Pancreas (tissue), 10 donors: ENCODE data around the gene ANKRD17. TPM values are rescaled to one million over a fixed set of nuclear protein-coding genes. Genes with fewer than 3 reads are reported as not detected.

Source experiments
- ATAC-seq, 4 donors: fragments of 200-7000 bp; cut with Tn5 transposase; one replicate each; pipeline versions ENCODE4 v1.8.0 to v1.9.1; 2020; ENCODE audit warnings: mild to moderate bottlenecking in 4 of 4, moderate library complexity in 4 of 4
- DNase-seq, 6 donors: peaks; one replicate each; pipeline ENCODE4 v3.0.0-alpha.2; 2020
- FAIRE-seq: peaks from 2 replicates; lab custom pipeline; 2012; peaks lifted over from hg19 to GRCh38; lab: Jason Lieb, UNC
- H3K27ac ChIP-seq, 4 donors: fragments of 200-600 bp; sonication (generic); 1 replicate in 3 of 4; 2 replicates in 1 of 4; pipeline versions ENCODE4 v1.5.0 to v1.8.0; 2020
- H3K27me3 ChIP-seq, 4 donors: fragments of 200-600 bp; one replicate each; pipeline ENCODE4 v1.8.0; 2021
- H3K36me3 ChIP-seq, 3 donors: fragments of 200-600 bp; sonication (generic) in 1 of 3; one replicate each; pipeline versions ENCODE4 v1.5.0 to v1.8.0; 2020 to 2021
- H3K4me1 ChIP-seq, 3 donors: fragments of 200-600 bp; one replicate each; pipeline ENCODE4 v1.8.0; 2021
- H3K4me3 ChIP-seq, 4 donors: fragments of 200-600 bp; sonication (generic) in 2 of 4; one replicate each; pipeline versions ENCODE4 v1.5.0 to v1.8.0; 2020 to 2021
- H3K9me3 ChIP-seq, 4 donors: fragments of 200-600 bp; one replicate each; pipeline ENCODE4 v1.8.0; 2021
- WGBS, 2 donors: extraction: QIAGEN DNeasy Blood & Tissue Kit; methylation state at CpG; one replicate each; pipeline ENCODE4 v1.1.7; 2013; 5-methylcytosine and 5-hydroxymethylcytosine counted together
- intact Hi-C, 3 donors: fragments of 100-400 bp; cut with DNase I; formaldehyde crosslinking; loops; one replicate each; pipeline versions ENCODE4 v1.11.1 to v1.14.2; 2022
- polyA plus RNA-seq, 2 donors: library from polyadenylated mRNA; stranded (reverse); fragments of 200-250 nt; gene quantifications; one replicate each; pipeline ENCODE4 v1.2.3, GENCODE V29; 2013
- total RNA-seq, 6 donors: library from RNA; stranded (reverse); fragmentation: NEBNext Ultra II Directional in 4 of 6; extraction: Animal tissue kit (Norgen Biotek cat#: 25700) in 4 of 6; gene quantifications; one replicate each; pipeline versions ENCODE4 v1.2.1 to v1.2.4, GENCODE V29; 2021 to 2023
- TF ChIP-seq, protein P1 (sequence below), 4 donors: fragments of 200-600 bp; sonication (generic) in 3 of 4; IDR thresholded peaks; one replicate each; pipeline versions ENCODE4 v1.5.0 to v1.8.0; 2021; ENCODE audit warnings: antibody characterized with exemption in 4 of 4
- donor health status: healthy with polysubstance abuse.
- donor health status: DM: no; HTN: no; CAD: no; lungs with moderate emphysema.
- donor health status: DM: no; HTN: no; CAD: no.
- donor health status: control.
- donor health status: control.
- donor health status: Bipolar disorder and iron deficiency.
- donor health status: DM: yes; HTN: yes; CAD: no.
- donor health status: DM: no; HTN: no; CAD: no.
- donor health status: DM: no; HTN: no; CAD: no.
- donor health status: DM: yes; HTN: yes; CAD: no.

Gene ANKRD17
- total and polyA plus RNA-seq, 8 donors, result 7.7 to 45.8 (median 31.0) TPM

DNA sequence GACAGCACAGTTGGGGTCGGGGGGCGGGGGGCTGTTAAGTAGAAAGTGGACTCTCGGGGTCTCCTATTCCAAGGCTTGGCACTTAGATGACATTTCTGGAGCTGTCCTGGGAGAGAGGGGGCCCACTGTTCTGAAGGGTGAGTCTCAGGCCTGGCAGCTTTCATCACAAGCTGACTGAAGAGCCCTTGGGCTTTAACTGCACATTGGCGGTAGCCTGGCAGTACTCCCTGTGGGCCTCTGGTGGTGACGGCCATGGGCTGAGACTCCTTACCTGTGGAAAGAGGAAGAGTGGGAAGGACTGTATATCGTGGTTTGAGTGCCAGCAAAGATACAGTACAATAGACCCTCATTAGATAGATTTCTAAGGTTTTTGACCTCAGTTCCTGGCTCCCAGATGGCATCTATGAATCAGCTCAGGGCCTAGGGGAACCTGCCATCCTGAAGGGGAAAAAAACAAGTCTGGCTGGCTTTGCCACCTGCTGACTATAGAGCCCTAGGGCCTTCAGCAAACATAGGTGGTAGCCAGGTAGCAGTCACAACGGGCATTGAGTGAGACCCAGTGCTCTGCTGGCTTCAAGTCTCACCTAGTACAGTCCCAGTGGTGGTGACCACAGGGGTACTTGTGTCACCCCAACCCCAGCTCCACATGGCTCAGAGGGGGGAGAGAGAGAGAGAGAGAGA, 87.9 kb downstream of the ANKRD17 start:
- ATAC-seq, result peak in 1 of 4 donors; percentile 15
- Histone ChIP-seq H3K27ac (no peak overlapping the region), H3K9me3 (no peaks in the 10 kb centered on the region), H3K27me3 (no peaks in the 10 kb centered on the region), H3K4me1 (no peaks in the 10 kb centered on the region), H3K4me3 (no peak overlapping the region), H3K36me3 (peaks cover 0 to 10% (median 0%) of the 10 kb centered on the region in 3 donors)
- DNase-seq, result no peak
- WGBS, 2 donors, result 96% methylated on average over 7 of the region's 7 CpGs
- intact Hi-C loops, result no loop called here
- TF ChIP-seq, protein P1, sequence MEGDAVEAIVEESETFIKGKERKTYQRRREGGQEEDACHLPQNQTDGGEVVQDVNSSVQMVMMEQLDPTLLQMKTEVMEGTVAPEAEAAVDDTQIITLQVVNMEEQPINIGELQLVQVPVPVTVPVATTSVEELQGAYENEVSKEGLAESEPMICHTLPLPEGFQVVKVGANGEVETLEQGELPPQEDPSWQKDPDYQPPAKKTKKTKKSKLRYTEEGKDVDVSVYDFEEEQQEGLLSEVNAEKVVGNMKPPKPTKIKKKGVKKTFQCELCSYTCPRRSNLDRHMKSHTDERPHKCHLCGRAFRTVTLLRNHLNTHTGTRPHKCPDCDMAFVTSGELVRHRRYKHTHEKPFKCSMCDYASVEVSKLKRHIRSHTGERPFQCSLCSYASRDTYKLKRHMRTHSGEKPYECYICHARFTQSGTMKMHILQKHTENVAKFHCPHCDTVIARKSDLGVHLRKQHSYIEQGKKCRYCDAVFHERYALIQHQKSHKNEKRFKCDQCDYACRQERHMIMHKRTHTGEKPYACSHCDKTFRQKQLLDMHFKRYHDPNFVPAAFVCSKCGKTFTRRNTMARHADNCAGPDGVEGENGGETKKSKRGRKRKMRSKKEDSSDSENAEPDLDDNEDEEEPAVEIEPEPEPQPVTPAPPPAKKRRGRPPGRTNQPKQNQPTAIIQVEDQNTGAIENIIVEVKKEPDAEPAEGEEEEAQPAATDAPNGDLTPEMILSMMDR (IDR thresholded peaks at IDR 0.05), result no peak
- no peak for FAIRE-seq

DNA sequence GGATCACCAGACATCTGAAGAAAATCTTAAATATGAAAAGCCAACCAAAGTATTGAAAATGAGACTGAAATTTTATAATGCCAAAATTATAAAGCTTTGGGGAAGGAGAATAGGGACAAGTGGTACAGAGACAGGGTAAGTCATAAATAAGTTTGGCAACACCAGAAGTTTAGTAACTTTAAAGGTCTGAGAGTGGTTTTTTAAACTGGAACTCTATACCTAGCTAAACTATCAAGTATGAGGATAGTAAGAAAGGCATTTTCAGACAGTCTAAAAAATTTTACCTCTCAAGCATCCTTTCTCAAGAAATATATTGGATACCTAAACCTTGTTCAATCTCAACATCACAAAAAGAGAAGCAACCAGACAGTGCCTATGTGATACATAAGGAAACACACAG, 92.4 kb downstream of the ANKRD17 start:
- no peak for FAIRE-seq
- intact Hi-C loops, result no loop called here
- H3K36me3 ChIP-seq, result peaks cover 0 to 16% (median 3%) of the 10 kb centered on the region in 3 donors

DNA sequence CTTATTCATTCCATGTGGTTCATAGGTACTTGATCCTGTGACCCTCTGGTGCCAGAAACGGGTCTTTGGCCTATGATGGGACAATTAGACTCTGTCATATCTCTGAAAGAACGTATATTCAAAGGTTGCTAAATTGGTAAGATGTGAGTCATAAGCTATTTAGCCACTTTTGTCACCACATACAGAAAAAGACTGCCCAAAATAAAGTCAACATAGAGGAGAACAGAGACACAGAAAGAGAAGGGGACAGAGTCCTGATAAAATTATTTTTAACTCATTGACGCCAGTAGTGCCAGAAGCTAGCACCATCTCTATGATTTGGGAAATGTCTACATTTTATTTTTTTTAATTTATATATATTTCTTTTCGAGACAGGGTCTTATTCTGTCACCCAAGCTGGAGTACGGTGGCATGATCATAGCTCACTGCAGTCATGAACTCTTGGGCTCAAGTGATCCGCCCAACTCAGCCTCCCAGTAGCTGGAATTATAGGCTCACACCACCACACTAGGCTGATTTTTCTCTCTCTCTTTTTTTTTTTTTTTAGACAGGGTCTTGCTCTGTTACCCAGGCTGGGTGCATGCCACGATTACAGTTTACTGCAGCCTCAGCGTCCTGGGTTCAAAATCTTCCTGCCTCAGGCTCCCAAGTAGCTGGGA, 96.9 kb downstream of the ANKRD17 start:
- Histone ChIP-seq H3K4me1 (no peaks in the 10 kb centered on the region), H3K9me3 (no peaks in the 10 kb centered on the region), H3K27me3 (no peaks in the 10 kb centered on the region), H3K27ac (no peak overlapping the region), H3K36me3 (peaks cover 0 to 19% (median 3%) of the 10 kb centered on the region in 3 donors), H3K4me3 (no peak overlapping the region)
- intact Hi-C loops, result no loop called here
- TF ChIP-seq, protein P1 (IDR thresholded peaks at IDR 0.05), result no peak
- DNase-seq, result no peak
- FAIRE-seq, result no peak
- ATAC-seq, result no peak
- WGBS, 2 donors, result 95 to 99% methylated on average over 8 of the region's 8 CpGs

More for the DNA sequence above, 92.4 kb downstream of the ANKRD17 start:
- no peak overlapping the region for H3K27ac ChIP-seq
- no peaks in the 10 kb centered on the region for H3K27me3 ChIP-seq
- H3K9me3 ChIP-seq, result no peaks in the 10 kb centered on the region
- DNase-seq (no peak), ATAC-seq (no peak)
- H3K4me3 ChIP-seq, result no peak overlapping the region
- no peaks in the 10 kb centered on the region for H3K4me1 ChIP-seq
- TF ChIP-seq, protein P1 (IDR thresholded peaks at IDR 0.05), result no peak

DNA sequence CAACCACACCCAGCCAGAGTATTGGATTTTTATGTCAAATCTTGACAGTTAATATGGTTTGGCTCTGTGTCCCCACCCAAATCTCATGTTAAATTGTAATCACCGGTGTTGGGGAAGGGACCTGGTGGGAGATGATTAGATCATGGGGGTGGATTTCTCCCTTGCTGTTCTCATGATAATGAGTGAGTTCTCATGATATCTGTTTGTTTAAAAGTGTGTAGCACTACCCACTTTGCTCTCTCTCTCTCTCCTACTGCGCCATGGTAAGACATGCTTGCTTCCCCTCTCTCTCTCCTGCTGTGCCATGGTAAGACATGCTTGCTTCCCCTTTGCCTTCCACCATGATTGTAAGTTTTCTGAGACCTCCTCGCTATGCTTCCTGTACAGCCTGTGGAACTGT, 102.2 kb downstream of the ANKRD17 start:
- no peaks in the 10 kb centered on the region for H3K27me3 ChIP-seq
- WGBS, 2 donors, result 98% methylated on average over 3 of the region's 3 CpGs
- H3K9me3 ChIP-seq, result no peaks in the 10 kb centered on the region
- intact Hi-C loops, result no loop called here
- no peak for FAIRE-seq
- TF ChIP-seq, protein P1 (IDR thresholded peaks at IDR 0.05), result no peak
- DNase-seq, result no peak
- H3K36me3 ChIP-seq, result peaks cover 0 to 22% (median 0%) of the 10 kb centered on the region in 3 donors
- H3K27ac ChIP-seq, result no peak overlapping the region
- no peaks in the 10 kb centered on the region for H3K4me1 ChIP-seq
- no peak for ATAC-seq
- no peak overlapping the region for H3K4me3 ChIP-seq

DNA sequence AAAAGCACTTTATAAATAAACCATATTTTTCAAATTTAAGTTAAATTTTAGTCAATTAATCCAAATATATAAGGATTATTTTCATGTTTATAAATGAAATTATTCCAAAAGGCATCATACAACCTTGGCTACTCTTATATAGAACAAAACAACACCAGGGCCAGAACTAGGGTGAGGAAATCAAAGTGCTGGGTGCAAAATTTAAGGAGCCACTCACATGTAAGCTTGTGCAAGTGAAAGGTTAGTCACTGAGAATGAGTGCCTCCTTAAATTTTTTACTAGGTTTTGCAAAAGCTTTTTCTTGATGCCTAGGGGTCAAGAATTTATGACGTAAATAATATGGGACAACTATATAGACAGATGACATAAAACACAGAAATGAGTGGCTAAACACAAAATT, 105.7 kb downstream of the ANKRD17 start:
- Histone ChIP-seq H3K27ac (no peak overlapping the region), H3K36me3 (peaks cover 0 to 27% (median 0%) of the 10 kb centered on the region in 3 donors), H3K9me3 (no peaks in the 10 kb centered on the region), H3K4me3 (no peak overlapping the region), H3K4me1 (no peaks in the 10 kb centered on the region), H3K27me3 (no peaks in the 10 kb centered on the region)
- no peak for DNase-seq
- ATAC-seq, result no peak
- TF ChIP-seq, protein P1 (IDR thresholded peaks at IDR 0.05), result no peak
- no peak for FAIRE-seq
- WGBS, 2 donors, result 90 to 93% methylated on average over 1 of the region's 1 CpG
- intact Hi-C loops, result no loop called here
